GM21447 (cell line): Measurements from ENCODE around the gene UCP3.
A peak's percentile ranks its signal among the peaks of the same experiment; 100 is the strongest.
"Not testable (repeated sequence)": the region's sequence is repeated elsewhere in the genome, so short reads cannot be mapped to it uniquely, and the experiment has no call there.

ENCODE experiments used
- ATAC-seq: cut with Tn5 transposase; IDR thresholded peaks from one replicate; pipeline ENCODE4 v1.9.1; 2021; ENCODE audit not compliant: unreplicated experiment

Gene UCP3

GRCh38 chr11:74000307-74001133, 8.4 kb downstream of the UCP3 start:
- no peak for ATAC-seq

- no peak for ATAC-seq
Measured at GRCh38 chr11:73999581-74000306, 9.1 kb downstream of the UCP3 start.

GRCh38 chr11:73998846-73999575, 9.9 kb downstream of the UCP3 start:
- no peak for ATAC-seq

- no peak for ATAC-seq
Measured at GRCh38 chr11:73997120-73997770, 11.6 kb downstream of the UCP3 start.

GRCh38 chr11:73996161-73996747, 12.6 kb downstream of the UCP3 start:
- no peak for ATAC-seq

GRCh38 chr11:73995731-73996130, 13.2 kb downstream of the UCP3 start:
- peak; percentile 46 for ATAC-seq

- peak; percentile 44 for ATAC-seq
Measured at GRCh38 chr11:73995247-73995646, 13.6 kb downstream of the UCP3 start.

- ATAC-seq, result peak; percentile 52
Measured at GRCh38 chr11:73991471-73992006, 17.3 kb downstream of the UCP3 start.

- ATAC-seq, result no peak
Measured at GRCh38 chr11:73990730-73991129, 18.2 kb downstream of the UCP3 start.

- ATAC-seq, result no peak
Measured at GRCh38 chr11:73989156-73989555, 19.7 kb downstream of the UCP3 start.

GRCh38 chr11:73988227-73988626, 20.7 kb downstream of the UCP3 start:
- no peak for ATAC-seq

GRCh38 chr11:73985661-73986060, 23.2 kb downstream of the UCP3 start:
- ATAC-seq, result not testable (repeated sequence)

- no peak for ATAC-seq
Measured at GRCh38 chr11:73983741-73984538, 24.9 kb downstream of the UCP3 start.

- ATAC-seq, result peak; percentile 64
Measured at GRCh38 chr11:73982990-73983740, 25.7 kb downstream of the UCP3 start.

- ATAC-seq, result peak; percentile 44
Measured at GRCh38 chr11:73982595-73982989, 26.3 kb downstream of the UCP3 start, which contains the start of gene UCP2. TSS of gene UCP2 (minus strand) at chr11:73982843. CDS start at chr11:73978378, 4,465 bp downstream.

GRCh38 chr11:73981051-73981805, 27.7 kb downstream of the UCP3 start:
- ATAC-seq, result no peak

GRCh38 chr11:73980001-73980961, 28.6 kb downstream of the UCP3 start:
- ATAC-seq, result peak; percentile 56
